Muscle of back (tissue), 11 donors: Measurements from ENCODE around the gene TNNI2. TPM values are rescaled to one million over a fixed set of nuclear protein-coding genes. Genes with fewer than 3 reads are reported as not detected.
"Not testable (repeated sequence)": the region's sequence is repeated elsewhere in the genome, so short reads cannot be mapped to it uniquely, and the experiment has no call there.

ENCODE experiments used
- DNase-seq, 3 donors: peaks; one replicate each; pipeline versions ENCODE4 v3.0.0 to v3.0.0-alpha.2; 2013
- polyA plus RNA-seq, 10 donors: library from polyadenylated mRNA; unstranded; fragments of 120-200 nt; gene quantifications; one replicate each; pipeline ENCODE4 v1.2.1, GENCODE V29; 2013; ENCODE audit not compliant: insufficient read length in 10 of 10

Gene TNNI2
- polyA plus RNA-seq, 10 donors: 1,680 to 3,659 (median 2,733) TPM

- no peak for DNase-seq
Measured at GRCh38 chr11:1883346-1884302, 44.8 kb downstream of the TNNI2 start.

GRCh38 chr11:1884303-1884700 is 45.5 kb downstream of the TNNI2 start:
- DNase-seq: no peak

GRCh38 chr11:1886551-1886950 is 47.8 kb downstream of the TNNI2 start:
- DNase-seq: not testable (repeated sequence)

GRCh38 chr11:1887451-1888346 is 48.9 kb downstream of the TNNI2 start:
- DNase-seq: peak in 1 of 3 donors; percentile 11

DNA sequence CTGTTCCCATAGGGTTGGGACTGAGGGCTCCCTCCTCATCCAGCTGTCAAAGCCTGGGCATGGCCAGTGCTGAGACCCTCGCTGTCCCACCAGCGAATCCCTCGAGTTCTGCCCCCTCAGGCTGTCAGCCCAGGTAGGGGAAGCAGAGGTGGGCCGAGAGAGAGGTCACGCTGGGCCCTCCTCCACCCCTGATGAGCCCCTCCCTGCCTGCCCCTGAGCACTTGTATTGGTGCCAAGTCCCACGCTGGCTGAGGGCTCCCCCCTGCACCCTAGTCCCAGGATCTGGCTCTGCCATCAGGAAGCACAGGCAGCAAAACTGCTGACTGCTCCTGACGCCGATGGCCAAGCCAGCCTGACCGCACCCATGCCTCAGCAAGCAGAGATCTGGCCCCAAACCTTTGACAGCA is 49.6 kb downstream of the TNNI2 start:
- peak in 1 of 3 donors; percentile 32 for DNase-seq

DNA sequence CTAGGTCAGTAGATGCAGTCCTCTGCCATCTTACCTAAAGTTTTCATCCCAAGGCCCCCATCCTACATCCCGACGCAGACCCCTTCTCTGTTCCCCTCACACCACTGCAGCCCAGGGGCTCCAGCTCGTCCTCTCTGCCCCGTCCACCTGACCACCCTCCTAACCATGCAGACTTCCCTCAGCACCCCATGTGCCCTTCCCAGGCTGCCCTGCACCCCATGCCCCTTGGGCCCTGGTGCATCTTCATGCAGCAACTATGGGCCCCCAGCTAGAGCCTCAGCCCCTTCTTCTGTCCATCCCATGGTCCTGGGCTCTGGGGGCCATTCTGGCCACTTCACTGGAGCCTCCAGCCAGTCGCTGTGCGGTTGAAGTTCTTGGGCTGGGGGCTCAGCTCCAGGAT is 50.0 kb downstream of the TNNI2 start:
- no peak for DNase-seq

DNA sequence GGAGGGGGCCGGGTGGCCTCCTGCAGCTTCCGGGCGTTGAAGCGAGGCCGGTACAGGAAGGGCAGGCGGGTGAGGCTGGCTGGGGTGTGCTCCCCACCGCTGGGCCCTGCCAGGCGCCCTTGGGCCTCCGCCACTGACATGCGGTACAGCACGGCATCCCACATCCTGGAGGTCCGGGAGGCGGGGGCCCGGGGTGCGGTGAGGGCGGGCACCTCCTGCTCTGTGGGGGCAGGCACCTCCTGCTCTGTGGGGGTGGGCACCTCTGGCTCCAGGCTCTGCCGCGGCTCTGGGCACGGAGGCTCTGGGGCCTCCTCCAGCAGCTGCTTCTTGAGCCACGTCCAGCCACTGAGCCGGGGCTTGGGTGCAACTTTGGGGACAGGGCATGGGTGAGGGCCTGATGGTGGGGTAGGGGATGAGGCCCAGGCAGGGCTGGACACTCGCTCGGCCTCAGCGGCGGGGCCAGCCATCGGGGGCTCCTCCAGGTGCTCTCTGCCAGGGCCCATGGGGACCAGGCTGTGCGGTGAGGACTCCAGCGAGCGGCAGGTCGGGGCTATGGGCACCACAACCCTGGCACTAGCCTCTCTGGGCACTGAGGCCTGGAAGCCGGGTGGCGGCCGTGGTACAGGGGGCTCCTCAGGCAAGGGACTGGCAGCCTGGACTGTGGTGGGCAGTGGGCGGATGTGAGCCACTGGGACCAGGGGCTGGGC is 50.6 kb downstream of the TNNI2 start:
- no peak for DNase-seq

DNA sequence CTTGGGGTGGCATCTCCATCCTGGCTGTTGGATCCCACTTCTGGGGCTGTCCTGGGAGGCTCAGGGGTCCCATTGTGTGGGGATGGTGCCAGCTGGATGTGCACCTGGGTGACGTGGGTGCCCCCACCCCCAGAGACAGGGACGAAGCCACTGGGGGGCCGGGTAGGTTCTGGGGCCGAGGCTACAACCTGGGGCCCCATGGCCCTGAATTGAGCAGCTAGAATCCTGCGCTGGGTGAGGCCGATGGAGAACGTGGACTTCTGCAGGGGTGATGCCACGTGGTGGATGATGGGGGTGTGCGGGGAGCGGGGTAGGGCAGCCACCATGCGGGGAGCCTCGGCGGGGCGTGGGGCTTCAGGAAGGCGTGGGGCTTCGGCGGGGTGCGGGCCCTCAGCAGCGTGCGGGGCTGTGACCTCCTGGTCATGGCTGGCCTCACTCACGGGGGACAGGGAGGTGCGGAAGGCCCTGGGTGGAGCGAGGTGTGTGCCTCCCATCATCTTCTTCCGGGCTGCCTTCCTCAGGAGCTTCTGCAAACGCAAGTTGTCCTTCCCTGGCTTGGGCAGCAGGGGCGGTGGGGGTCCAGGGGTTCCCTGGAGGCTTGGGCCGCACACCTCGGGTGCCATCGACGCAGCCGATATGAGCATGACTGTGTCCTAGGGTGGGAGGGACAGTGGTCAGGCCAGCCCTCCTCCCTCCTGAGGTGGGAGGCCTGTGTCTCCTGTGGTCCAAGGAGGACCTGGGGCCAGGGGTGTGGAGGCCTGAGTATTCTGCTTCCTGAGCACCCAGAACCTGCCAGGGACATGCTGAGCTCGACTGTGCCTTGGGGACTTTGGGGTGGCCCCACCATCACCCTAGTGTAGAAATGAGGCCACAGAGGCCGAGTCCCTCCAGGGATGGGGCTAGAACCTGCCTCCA is 51.4 kb downstream of the TNNI2 start:
- DNase-seq: peak in 1 of 3 donors; percentile 9

Other genes starting within 250 kb of the TNNI2 start
- gene KRTAP5-2, start 240.7 kb upstream of the TNNI2 start, polyA plus RNA-seq: under 1 TPM in 1 of 10 donors, not detected in 9; 0.30 TPM
- not detected for gene KRTAP5-3, start 230.5 kb upstream of the TNNI2 start, polyA plus RNA-seq
- not detected for gene KRTAP5-4, start 216.8 kb upstream of the TNNI2 start, polyA plus RNA-seq
- gene KRTAP5-5, start 209.2 kb upstream of the TNNI2 start, polyA plus RNA-seq: not detected
- under 1 TPM in 7 of 10 donors, not detected in 3; 0.37 to 0.96 (median 0.61) TPM for gene KRTAP5-6, start 141.8 kb upstream of the TNNI2 start, polyA plus RNA-seq
- under 1 TPM; 0.09 to 0.97 (median 0.21) TPM for gene IFITM10, start 88.4 kb upstream of the TNNI2 start, polyA plus RNA-seq
- gene CTSD, start 75.1 kb upstream of the TNNI2 start, polyA plus RNA-seq: 100 to 1,000 TPM in 3 of 10 donors, 10 to 100 TPM in 7; 72.0 to 110 (median 89.6) TPM
- gene SYT8, start 4.0 kb upstream of the TNNI2 start, polyA plus RNA-seq: 1 to 10 TPM in 3 of 10 donors, under 1 TPM in 7; 0.26 to 2.8 (median 0.58) TPM
- gene LSP1, start 14.1 kb downstream of the TNNI2 start, polyA plus RNA-seq: 10 to 100 TPM; 25.7 to 81.2 (median 44.8) TPM
- 1 to 10 TPM in 9 of 10 donors, under 1 TPM in 1; 0.98 to 7.7 (median 3.3) TPM for gene PRR33, start 52.9 kb downstream of the TNNI2 start, polyA plus RNA-seq
- gene TNNT3, start 80.7 kb downstream of the TNNI2 start, polyA plus RNA-seq: 1,000 to 10,000 TPM; 2,439 to 8,197 (median 6,821) TPM
- 10 to 100 TPM; 57.6 to 94.8 (median 82.0) TPM for gene MRPL23, start 108.4 kb downstream of the TNNI2 start, polyA plus RNA-seq
- gene H19, start 158.9 kb downstream of the TNNI2 start, polyA plus RNA-seq: over 10,000 TPM in 8 of 10 donors, 1,000 to 10,000 TPM in 2; 9,155 to 14,072 (median 11,013) TPM